Endometrium (tissue), 2 donors: Measurements from ENCODE around the gene GSPT2.
"Not testable (repeated sequence)": the region's sequence is repeated elsewhere in the genome, so short reads cannot be mapped to it uniquely, and the experiment has no call there.

Experiments used
- FAIRE-seq: peaks from 2 replicates; lab custom pipeline; 2012; peaks lifted over from hg19 to GRCh38; lab: Jason Lieb, UNC
- donor health status: control.
- donor health status: control.

Gene GSPT2

DNA sequence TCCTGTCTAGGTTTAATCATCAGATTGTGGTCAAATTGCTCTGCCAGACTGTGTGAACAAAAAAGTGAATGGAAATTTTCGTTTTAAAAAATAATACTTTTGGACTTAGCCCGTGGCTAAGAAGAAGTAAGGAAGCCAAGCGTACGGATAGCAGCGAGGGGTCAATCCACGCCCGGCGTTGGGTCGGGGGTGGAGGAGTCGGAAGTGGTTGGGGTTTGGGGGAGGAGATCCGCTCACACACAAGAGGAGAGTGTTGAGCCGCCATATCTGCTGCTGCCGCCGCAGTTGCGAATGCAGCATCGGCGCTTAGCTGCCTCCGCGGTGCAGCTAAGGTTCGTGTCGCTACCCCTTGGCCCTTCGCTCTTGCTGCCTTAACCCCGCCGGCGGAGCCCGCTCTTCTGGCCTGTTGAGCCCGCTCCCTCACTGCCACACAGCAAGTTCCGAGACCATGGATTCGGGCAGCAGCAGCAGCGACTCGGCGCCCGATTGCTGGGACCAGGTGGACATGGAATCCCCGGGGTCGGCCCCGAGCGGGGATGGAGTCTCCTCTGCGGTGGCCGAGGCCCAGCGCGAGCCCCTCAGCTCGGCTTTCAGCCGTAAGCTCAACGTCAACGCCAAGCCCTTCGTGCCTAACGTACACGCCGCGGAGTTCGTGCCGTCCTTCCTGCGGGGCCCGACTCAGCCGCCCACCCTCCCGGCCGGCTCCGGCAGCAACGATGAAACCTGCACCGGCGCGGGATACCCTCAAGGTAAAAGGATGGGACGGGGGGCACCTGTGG lies at the start of gene GSPT2:
TSS of gene GSPT2 (plus strand) at position 264 of the 779 bp plus-strand sequence. CDS start at position 449, 185 bp downstream.
- no peak for FAIRE-seq

DNA sequence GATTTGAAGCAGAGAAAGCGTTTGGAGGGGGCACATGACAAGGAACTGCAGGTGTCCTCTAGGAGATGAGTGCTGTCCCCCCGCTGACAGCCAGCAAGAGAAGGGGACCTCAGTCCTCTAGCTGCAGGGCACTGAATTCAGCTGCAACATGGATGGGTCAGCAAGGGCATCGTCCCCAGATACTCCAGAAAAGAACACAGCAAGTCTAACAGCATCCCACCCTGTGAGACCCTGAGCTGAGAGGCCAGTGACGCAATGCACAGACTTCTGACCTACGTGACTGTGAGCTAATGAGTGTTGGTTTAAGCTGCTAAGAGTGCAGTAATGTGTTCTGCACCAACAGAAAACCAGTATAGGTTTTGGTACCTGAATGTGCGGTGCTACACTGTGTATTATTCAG lies 49.0 kb upstream of the GSPT2 start:
- FAIRE-seq = no peak

DNA sequence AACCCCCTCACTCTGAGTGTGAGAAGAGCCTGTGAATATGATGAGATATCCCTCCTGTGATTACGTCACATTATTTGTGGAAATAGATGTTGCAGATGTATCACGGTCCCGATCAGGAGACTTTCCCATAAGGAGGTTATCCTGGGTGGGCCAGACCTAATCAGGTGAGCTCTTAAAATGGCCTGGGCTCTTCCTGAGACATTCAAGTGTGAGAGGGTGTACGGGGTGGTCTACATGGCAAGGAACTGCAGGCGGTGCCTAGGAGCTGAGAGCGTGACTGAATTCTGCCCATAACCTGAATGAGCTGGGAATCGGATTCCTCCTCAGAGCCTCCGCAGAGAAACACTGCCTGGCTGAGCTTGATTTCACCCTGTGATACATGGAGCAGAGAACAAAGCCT lies 45.8 kb upstream of the GSPT2 start:
- FAIRE-seq = no peak

DNA sequence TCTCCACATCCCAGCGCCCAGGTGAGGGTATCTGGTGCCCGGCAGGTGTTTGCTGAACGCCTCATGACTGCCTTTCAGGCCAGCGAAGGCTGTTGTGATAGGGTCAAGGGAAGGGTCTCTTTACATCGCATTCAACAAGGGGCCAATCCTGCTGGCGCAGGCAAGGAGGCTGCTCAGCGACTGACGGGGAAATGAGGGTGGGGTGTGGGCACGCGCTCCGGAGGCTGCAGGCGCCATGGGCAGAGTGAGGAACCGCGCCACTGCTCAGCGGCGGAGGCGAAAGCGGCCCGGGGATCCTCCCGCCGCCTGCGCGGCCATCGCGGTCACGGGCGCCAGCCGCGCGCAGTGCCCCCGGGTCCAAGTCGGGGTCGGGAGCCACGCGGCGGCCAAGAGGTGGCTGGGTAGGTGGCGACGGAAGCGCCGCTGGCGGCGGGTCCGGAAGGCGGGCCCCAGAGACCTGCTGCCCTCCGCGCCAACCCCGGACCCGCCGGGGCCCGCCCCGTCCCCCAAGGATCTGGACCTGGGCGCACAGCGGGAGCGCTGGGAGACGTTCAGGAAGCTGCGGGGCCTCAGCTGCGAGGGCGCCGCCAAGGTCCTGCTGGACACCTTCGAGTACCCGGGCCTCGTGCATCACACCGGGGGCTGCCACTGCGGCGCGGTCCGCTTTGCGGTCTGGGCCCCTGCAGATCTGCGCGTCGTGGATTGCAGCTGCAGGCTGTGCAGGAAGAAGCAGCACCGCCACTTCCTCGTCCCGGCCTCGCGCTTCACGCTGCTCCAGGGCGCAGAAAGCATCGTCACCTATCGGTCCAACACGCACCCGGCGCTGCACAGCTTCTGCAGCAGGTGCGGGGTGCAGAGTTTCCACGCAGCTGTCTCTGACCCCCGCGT lies 32.7 kb upstream of the GSPT2 start, which contains the start of gene CENPVL1:
TSS of gene CENPVL1 (plus strand) at position 236 of the 888 bp plus-strand sequence. CDS start at position 236, 0 bp downstream.
- FAIRE-seq = not testable (repeated sequence)

DNA sequence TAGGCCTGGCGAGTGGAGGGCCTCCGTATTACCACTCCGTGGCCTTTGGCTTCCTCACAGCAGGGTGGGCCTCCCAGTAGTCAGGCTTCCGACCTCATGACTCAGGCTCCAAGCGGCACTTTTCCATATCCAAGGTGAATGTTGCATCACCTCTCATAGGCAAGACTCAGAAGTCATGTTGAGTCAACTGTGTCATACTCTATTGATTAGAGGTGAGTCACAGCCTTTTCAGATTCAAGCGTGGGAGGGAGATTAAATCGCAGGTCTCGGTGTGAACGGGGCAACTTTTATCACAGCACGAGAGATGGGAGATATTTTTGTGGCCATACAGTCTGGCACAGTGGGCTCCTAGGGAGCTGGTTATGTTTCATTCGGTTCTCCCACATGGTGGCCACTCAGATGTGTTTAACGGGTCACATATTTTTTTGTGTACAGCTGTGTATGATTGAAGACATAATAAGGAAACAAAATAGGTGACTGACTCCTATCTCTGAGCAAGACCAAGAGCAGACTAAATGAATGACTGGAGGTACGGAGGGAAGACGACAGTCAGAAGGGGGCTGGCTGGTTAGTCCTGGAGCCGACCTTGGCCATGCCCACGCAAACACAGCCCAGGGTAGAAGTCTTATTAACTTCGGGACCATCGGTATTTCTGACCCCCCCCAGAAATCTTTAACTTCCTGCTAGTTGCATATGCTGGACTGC lies 30.1 kb upstream of the GSPT2 start:
- not testable (repeated sequence) for FAIRE-seq

DNA sequence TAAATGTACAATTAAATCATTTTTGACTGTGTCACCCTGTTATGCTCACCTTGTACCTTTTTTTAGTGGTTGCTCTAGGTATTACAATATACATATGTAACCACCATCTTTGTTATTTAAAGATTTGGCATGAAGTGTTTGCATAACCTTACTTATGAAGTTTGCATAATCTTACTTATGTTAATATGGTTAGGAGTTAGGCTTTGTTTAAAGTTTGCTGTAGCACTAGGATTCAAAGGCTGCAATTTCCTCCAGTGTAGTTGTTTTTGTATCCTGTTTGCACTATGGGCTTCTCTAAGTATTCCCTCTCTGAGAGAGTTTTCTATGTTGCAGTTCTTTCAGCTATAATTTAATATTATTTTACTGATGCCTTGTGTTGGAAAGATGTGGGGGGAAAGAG lies 15.0 kb upstream of the GSPT2 start:
- no peak for FAIRE-seq

DNA sequence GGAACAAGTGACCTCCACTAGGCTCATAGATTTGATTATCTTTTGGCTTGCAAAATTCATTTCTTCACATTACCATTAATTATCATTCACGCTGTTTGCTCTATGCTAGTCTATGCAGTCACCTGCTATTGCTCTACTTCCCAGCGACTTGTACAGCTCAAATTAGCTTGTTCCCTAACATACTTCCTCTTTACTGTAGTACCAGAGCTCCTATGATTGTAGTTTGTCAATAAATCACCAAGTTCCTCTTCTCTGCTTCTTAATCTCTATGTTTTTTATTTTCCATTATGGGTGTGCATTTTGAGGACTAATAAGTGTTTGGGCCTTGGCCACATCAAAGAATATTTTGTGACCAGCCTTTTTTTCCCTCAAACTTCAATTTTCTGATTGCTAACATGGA lies 6.2 kb upstream of the GSPT2 start:
- no peak for FAIRE-seq

DNA sequence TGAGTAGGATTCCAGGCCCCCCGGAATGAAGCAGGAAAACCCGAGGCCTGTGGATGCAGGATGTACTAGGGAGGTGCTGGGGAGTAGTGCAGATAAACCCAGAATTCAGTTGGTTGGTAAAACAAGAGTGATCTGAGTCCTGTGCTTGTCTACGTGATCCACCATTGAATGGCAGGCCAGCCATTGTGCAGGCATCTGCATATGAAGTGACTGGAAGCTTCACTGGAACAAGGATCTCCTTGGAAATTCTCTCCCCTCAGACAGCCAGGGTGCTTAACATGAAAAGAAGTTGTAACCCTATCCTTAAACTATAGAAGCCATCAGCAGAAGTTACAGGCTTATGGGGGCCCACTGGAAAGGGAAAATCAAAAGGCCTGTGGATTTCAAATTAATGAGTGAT lies 656 bp upstream of the GSPT2 start:
- no peak for FAIRE-seq

DNA sequence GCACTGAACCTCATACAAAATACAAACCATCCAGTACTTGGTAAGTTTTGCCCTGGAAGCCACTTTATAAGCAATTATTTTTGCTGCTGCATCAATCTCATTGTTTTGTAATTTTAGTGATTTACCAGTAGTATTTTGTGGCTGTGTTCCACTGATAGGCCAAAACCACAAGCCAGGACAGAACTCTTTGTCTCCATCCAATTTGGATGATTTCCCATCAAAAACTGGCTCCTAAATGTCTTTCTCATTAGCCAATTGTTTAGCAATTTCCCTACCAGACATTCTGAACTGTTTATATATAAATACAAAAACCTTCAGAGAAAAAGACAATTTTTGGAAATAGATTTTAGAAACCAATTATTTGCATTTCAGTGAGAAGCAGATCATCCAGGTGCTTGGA lies 4.4 kb downstream of the GSPT2 start:
- FAIRE-seq = no peak

DNA sequence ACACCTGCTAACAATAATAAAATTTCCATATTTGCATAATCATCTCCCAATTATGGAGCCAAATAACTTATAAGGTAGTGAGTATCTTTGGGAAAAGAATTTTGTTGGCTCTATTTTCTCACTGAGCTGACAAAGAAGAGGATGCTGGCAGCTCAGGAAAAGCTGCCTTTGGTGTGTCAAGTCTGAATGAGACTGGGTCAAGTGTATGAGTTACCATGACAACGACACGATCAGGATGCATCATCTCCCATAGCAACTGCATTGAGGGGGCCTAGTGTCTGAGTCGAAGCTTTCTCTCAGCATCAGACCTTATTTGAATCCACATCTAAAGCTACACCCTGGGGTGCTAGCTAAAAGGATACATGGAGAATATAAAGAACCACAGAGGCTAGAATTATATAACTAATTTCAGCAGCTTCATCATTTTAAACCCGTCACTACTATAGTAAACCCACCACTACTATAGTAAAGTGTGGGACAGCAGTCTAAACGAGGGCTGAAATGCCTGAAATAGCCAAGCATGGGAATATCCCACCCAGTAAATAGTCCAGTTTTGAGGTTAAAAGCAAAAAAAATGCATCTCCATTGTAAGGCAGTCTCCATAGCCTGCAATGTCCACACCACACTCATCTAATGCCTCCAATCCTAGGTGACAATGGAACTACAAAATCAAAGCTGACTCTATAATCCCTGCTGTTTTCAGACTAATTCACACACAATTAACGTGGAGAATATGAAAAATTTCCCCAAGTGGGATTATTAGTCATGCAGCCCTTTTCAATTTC lies 16.0 kb downstream of the GSPT2 start:
- no peak for FAIRE-seq

DNA sequence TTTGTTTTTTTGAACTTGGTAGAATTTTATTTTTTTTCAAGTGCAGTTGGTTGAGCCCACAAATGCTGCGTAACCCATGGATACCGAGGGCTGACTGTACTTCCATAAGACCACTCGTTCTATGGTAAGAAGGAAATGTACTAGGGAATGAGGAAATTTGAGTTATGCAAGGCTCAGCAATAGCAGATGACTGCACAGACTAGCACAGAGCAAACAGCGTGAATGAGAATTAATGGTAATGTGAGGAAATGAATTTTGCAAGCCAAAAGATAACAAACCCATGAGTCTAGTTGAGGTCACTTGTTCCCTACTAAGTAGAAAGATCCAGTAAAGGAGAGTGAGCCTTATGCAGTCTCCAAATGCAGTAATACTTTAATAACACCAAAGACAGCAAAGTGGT lies 17.4 kb downstream of the GSPT2 start:
- no peak for FAIRE-seq

DNA sequence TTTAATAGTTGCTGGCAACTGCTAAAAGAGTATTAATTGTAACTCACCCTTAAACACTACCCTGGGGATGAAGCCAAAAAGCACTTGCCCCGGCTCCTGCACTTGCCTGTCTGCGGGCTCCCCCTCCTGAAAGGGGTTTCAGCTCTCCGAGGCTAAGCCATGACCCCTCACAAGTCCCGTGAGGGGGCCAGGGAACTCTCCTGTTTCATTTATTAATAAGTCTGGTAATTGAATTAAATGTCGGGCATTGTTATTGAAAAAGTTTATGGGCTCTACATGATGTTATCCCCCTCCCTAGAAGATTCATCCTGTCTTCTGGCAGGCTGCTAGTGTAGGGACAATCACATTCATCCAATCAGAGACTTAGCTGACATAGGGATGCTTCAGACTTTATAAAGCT lies 23.3 kb downstream of the GSPT2 start:
- FAIRE-seq = no peak

DNA sequence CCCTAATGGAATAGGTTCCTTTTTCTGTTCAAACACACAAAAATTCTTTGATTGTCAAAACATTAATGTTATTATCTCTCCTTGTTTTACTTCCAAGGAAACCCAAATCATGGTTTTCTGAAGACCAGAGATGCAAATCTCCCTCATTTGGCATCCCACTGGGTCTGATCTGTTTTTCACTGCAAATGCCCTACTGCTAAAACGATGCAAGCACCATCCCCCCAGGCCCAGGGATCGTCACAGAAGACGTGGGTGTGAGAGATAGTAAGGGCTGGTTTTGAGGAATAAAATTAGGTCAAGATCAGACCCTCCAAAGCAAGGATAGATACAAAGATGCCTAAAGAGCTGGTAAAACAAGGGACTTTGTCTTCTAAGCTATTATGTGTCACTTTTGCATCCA lies 33.6 kb downstream of the GSPT2 start:
- no peak for FAIRE-seq

DNA sequence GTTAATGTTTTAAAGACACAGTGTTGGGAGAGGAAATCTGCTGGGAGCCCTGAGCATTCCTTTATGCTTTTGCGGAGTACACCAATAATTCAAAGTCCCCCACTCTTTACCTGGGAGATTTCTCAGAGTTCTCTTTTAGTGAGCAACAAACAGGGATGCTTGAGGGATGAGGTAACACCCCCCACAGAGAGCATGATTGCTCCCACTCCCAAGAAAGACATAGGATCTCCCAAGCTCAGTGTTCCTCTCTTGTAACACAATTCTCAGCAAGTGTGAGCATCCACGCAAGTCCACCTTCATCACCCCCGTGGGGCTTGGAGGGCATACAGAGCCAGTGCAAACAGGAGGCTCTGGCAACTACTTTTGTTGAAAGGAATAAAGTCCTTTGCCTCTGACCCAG lies 36.1 kb downstream of the GSPT2 start:
- no peak for FAIRE-seq

DNA sequence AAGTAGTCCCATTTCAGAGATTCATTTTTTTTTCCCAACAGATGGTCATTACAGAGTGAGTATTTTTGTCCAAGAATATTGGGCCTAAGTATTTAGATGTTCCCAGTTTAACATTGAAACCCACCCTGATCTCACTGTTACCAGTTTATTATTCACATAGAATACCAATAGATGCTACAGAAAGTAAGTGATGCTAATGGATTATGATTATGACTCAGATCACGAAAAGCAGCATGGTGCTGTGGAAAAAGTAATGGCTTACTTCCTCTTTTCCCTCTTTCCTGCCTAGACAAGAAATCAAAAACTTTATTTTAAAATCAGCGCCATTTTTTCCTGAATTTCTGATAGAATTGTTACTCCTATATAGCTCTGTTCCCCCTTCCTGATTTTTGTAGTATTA lies 51.9 kb downstream of the GSPT2 start:
- no peak for FAIRE-seq
